HG03442 (cell line): ENCODE data around the gene DOCK1.

ENCODE experiments used
- ATAC-seq: cut with Tn5 transposase; IDR thresholded peaks from one replicate; pipeline ENCODE4 v1.9.1; 2021; ENCODE audit warnings: mild to moderate bottlenecking, moderate library complexity; ENCODE audit not compliant: unreplicated experiment

The DOCK1 gene

GRCh38 chr10:126949161-126949503 lies 43.9 kb downstream of the DOCK1 start:
- no peak for ATAC-seq

- ATAC-seq: no peak
Measured at GRCh38 chr10:126950401-126951105, 45.3 kb downstream of the DOCK1 start.

- no peak for ATAC-seq
Measured at GRCh38 chr10:126953886-126954285, 48.7 kb downstream of the DOCK1 start.

- ATAC-seq: no peak
Measured at GRCh38 chr10:126955396-126955795, 50.2 kb downstream of the DOCK1 start.

- no peak for ATAC-seq
Measured at GRCh38 chr10:126955934-126956711, 50.9 kb downstream of the DOCK1 start.

GRCh38 chr10:126956712-126957108 lies 51.5 kb downstream of the DOCK1 start:
- ATAC-seq: no peak

- no peak for ATAC-seq
Measured at GRCh38 chr10:126957111-126957510, 51.9 kb downstream of the DOCK1 start.

GRCh38 chr10:126959431-126959830 lies 54.2 kb downstream of the DOCK1 start:
- no peak for ATAC-seq

- no peak for ATAC-seq
Measured at GRCh38 chr10:126959906-126960685, 54.9 kb downstream of the DOCK1 start.

- ATAC-seq: no peak
Measured at GRCh38 chr10:126963354-126963753, 58.1 kb downstream of the DOCK1 start.

- no peak for ATAC-seq
Measured at GRCh38 chr10:126964190-126964589, 59.0 kb downstream of the DOCK1 start.

- ATAC-seq: no peak
Measured at GRCh38 chr10:126966938-126967337, 61.7 kb downstream of the DOCK1 start.

- ATAC-seq: no peak
Measured at GRCh38 chr10:126969310-126969709, 64.1 kb downstream of the DOCK1 start.

GRCh38 chr10:126972635-126973414 lies 67.6 kb downstream of the DOCK1 start:
- no peak for ATAC-seq

GRCh38 chr10:126975221-126975620 lies 70.0 kb downstream of the DOCK1 start:
- no peak for ATAC-seq

GRCh38 chr10:126977216-126977615 lies 72.0 kb downstream of the DOCK1 start:
- ATAC-seq: no peak

- no peak for ATAC-seq
Measured at GRCh38 chr10:126979311-126979710, 74.1 kb downstream of the DOCK1 start.

- ATAC-seq: no peak
Measured at GRCh38 chr10:126993208-126993607, 88.0 kb downstream of the DOCK1 start.

- ATAC-seq: no peak
Measured at GRCh38 chr10:126997801-126998590, 92.8 kb downstream of the DOCK1 start.

GRCh38 chr10:127000598-127000997 lies 95.4 kb downstream of the DOCK1 start:
- no peak for ATAC-seq
